Middle frontal gyrus (tissue), 1 donor: ENCODE results near the gene FARS2.

Source experiments
- DNase-seq: peaks from one replicate; pipeline ENCODE4 v3.0.0-alpha.2; 2015; ENCODE audit warnings: low spot score; ENCODE audit errors: extremely low spot score

Gene FARS2

GRCh38 chr6:5498579-5498899, 237.2 kb downstream of the FARS2 start:
- no peak for DNase-seq

GRCh38 chr6:5499644-5500306, 238.5 kb downstream of the FARS2 start:
- peak; percentile 40 for DNase-seq

GRCh38 chr6:5501837-5502236, 240.5 kb downstream of the FARS2 start:
- DNase-seq, result no peak

GRCh38 chr6:5504078-5504477, 242.8 kb downstream of the FARS2 start:
- DNase-seq, result no peak

GRCh38 chr6:5506149-5506548, 244.8 kb downstream of the FARS2 start:
- DNase-seq, result no peak

- DNase-seq, result no peak
Measured at GRCh38 chr6:5506597-5506996, 245.3 kb downstream of the FARS2 start.

- no peak for DNase-seq
Measured at GRCh38 chr6:5507131-5507681, 245.9 kb downstream of the FARS2 start.

GRCh38 chr6:5509106-5509505, 247.8 kb downstream of the FARS2 start:
- DNase-seq, result no peak

GRCh38 chr6:5510331-5511133, 249.2 kb downstream of the FARS2 start:
- no peak for DNase-seq

GRCh38 chr6:5511954-5512353, 250.6 kb downstream of the FARS2 start:
- no peak for DNase-seq

GRCh38 chr6:5512422-5512821, 251.1 kb downstream of the FARS2 start:
- no peak for DNase-seq

- DNase-seq, result no peak
Measured at GRCh38 chr6:5513408-5513807, 252.1 kb downstream of the FARS2 start.

GRCh38 chr6:5514353-5514752, 253.0 kb downstream of the FARS2 start:
- no peak for DNase-seq

- DNase-seq, result no peak
Measured at GRCh38 chr6:5515200-5515599, 253.9 kb downstream of the FARS2 start.

- DNase-seq, result no peak
Measured at GRCh38 chr6:5516036-5516435, 254.7 kb downstream of the FARS2 start.

GRCh38 chr6:5517796-5518195, 256.5 kb downstream of the FARS2 start:
- DNase-seq, result no peak

- no peak for DNase-seq
Measured at GRCh38 chr6:5518936-5519491, 257.7 kb downstream of the FARS2 start.

GRCh38 chr6:5520796-5521195, 259.5 kb downstream of the FARS2 start:
- DNase-seq, result no peak

- DNase-seq, result no peak
Measured at GRCh38 chr6:5521322-5521721, 260.0 kb downstream of the FARS2 start.

- no peak for DNase-seq
Measured at GRCh38 chr6:5522147-5522546, 260.8 kb downstream of the FARS2 start.

- DNase-seq, result no peak
Measured at GRCh38 chr6:5524110-5524509, 262.8 kb downstream of the FARS2 start.

GRCh38 chr6:5525209-5525608, 263.9 kb downstream of the FARS2 start:
- DNase-seq, result no peak
